COLO829 (cell line): ENCODE results near the gene TBCB.

Source experiments
- DNase-seq: peaks from one replicate; pipeline ENCODE4 v3.0.0; 2012; ENCODE audit warnings: low spot score

Gene TBCB

GRCh38 chr19:36136964-36137686, 21.9 kb downstream of the TBCB start:
- DNase-seq: peak; percentile 67

- no peak for DNase-seq
These were observed 23.8 kb downstream of the TBCB start for GRCh38 chr19:36139120-36139472.

DNA sequence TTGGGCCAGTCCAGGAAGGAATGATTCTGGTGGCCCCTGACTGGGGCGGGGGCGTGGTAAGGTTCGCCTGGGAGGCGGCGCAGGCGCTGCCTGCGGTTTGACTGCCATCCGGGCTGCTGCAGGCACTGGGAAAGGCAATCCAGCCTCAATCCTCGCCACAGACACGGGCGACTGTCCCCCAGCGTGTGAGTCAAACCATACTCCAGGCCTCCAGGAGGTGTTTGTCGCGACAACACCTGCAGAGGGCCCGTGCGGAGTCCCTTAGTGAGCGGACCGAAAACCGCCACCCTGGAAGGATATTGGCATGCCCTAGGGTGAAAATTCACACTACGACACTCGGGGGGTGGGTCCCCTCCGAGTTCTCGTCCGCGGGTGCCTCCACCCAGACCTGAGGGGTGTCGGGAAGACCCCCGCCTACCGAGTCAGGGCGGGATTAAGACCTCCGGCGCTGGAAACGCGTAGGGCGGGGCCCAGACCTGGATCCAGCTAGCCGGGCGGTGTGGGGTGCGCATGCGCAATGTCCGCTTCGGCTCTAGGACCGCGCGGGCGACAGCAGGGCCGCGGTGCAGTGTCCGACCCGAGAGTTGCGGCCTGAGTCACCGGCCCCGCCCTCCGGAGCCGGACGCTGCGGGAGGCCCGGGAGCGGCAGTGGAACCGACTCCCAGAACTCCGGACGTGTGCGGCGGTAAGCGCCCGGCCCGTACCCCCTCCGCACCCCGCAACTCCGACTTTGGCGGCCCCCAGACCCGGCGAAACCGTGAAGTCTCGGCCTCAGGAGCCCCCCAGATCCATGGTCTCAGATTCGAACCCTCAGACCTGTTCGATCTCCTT, 24.4 kb downstream of the TBCB start, which contains the start of gene CAPNS1:
CAPNS1 (plus strand) TSS at position 594 of the 831 bp plus-strand sequence. CDS start 946 bp downstream, outside the sequence.
- DNase-seq: peak; percentile 92

DNA sequence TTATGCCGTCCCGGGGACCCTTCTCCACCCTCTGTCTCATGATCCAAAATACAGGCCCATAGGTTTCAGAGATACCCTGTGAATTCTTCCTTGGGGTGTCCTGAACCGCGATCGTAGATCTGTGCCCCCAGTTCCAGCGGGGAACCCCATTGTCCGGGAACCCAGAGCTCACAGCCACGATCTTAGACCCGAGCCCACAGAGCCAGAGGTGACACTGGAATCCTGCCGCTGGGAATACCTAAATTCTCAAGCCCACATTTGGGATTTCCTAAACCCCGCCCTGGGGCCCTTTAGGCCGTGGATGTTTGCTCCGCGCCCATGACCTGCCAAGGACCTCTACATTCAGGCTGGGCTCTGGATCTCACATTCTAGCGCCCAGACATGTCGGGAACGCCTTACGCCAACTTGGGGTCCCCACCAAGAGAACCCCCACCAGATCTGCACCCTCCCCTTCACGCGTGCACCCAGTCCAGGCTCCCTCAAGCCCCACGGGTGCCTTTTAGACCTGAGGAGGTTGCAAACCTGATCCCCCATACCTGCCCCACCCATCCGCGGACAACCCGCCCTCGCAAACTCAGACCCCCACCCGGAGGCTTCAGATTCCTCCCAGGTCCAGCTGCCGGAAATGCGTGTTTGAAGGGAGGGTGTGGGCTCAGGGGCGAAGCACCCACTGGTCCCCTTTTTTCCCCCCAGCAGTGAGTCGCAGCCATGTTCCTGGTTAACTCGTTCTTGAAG, 25.2 kb downstream of the TBCB start:
- DNase-seq: peak; percentile 24

DNA sequence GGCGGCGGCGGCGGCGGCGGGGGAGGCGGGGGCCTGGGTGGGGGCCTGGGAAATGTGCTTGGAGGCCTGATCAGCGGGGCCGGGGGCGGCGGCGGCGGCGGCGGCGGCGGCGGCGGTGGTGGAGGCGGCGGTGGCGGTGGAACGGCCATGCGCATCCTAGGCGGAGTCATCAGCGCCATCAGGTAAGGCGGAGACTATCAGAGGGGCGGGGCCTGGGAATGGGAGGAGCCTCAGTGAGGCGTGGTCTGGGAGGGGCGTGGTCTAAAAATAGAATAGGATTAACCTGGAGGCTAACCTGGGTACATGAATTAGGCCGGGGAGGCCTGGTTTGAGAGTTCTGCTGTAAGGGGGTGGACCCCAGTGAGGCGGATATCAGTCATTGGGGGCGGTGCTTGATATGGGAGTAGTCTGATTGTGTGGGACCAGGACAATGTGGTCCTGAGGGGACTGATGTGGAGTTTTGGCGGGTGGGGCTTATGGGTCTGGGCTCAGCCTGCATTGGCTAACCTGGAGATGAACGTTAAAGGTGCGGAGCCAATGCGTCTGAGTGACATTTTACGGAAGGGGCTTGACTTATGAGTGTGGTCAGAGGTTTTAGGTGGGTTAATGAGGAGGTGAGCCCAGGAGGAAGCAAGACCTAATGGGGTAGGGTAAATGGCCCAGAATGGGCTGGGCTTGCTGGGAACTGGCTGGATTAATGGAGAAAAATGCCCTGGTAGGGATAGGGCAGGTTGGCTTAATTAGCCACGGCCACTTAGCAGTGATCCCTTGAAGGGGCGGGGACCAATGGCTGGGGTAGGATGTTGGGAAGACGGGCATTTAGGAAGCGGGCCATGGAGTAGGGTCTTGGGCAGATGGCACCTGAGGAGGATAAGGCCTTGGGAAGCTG, 26.0 kb downstream of the TBCB start:
- DNase-seq: peak; percentile 93

- no peak for DNase-seq
These were observed 26.8 kb downstream of the TBCB start for GRCh38 chr19:36142046-36142445.

- no peak for DNase-seq
These were observed 27.2 kb downstream of the TBCB start for GRCh38 chr19:36142496-36142895.

- no peak for DNase-seq
These were observed 29.4 kb downstream of the TBCB start for GRCh38 chr19:36144624-36145023.

DNA sequence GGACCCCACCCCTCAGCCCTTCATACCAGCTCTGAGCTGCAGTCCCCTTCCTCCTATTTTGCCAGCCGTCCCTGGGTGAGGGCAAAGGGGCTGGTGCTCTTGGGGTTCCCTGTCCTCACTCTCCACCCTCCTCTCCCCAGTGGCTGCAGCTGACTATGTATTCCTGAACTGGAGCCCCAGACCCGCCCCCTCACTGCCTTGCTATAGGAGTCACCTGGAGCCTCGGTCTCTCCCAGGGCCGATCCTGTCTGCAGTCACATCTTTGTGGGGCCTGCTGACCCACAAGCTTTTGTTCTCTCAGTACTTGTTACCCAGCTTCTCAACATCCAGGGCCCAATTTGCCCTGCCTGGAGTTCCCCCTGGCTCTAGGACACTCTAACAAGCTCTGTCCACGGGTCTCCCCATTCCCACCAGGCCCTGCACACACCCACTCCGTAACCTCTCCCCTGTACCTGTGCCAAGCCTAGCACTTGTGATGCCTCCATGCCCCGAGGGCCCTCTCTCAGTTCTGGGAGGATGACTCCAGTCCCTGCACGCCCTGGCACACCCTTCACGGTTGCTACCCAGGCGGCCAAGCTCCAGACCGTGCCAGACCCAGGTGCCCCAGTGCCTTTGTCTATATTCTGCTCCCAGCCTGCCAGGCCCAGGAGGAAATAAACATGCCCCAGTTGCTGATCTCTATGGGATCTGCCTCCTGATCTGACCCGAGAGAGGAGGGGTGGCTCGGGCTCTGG, 34.6 kb downstream of the TBCB start:
- no peak for DNase-seq

GRCh38 chr19:36150586-36150985, 35.3 kb downstream of the TBCB start:
- DNase-seq: no peak

GRCh38 chr19:36151144-36152018, 36.1 kb downstream of the TBCB start:
- no peak for DNase-seq

DNA sequence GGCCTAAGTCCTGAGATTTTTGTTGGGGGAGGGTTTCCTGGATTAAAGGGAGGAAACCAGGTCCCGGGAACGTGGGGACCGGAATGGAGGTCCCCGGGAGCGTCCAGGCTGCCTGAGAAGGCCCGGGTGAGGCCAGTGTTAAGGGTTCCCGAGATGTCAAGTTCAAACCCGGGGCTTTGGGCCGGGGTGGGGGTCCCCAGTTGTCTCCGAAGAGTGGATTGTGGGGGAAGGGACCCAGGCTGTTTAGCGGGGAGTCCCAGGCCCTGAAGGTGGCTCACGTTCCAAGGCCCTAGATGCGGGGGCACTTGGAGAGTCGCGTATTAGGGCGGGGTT, 36.7 kb downstream of the TBCB start:
- DNase-seq: no peak

GRCh38 chr19:36152352-36153091, 37.3 kb downstream of the TBCB start, which contains the start of gene COX7A1:
Gene COX7A1 (minus strand): TSS chr19:36152447. CDS start chr19:36152407, 40 bp downstream.
- DNase-seq: no peak

DNA sequence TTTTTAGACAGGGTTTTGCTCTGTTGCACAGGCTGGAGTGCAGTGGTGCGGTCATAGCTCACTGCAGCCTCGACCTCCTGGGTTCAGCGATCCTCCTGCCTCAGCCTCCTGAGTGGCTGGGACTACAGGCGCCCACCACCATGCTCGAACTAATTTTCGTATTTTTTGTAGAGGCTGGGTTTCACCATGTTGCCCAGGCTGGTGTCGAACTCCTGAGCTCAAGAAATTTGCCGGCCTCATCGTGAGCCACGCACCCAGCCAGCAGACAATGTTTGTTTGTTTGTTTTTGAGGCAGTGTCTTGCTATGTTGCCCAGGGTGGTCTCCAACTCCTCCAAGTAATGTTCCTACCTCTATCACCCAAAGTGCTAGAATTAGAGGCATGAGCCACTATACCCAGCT, 37.9 kb downstream of the TBCB start:
- no peak for DNase-seq

GRCh38 chr19:36160821-36161596, 45.7 kb downstream of the TBCB start:
- DNase-seq: no peak

GRCh38 chr19:36163813-36164212, 48.5 kb downstream of the TBCB start:
- no peak for DNase-seq

DNA sequence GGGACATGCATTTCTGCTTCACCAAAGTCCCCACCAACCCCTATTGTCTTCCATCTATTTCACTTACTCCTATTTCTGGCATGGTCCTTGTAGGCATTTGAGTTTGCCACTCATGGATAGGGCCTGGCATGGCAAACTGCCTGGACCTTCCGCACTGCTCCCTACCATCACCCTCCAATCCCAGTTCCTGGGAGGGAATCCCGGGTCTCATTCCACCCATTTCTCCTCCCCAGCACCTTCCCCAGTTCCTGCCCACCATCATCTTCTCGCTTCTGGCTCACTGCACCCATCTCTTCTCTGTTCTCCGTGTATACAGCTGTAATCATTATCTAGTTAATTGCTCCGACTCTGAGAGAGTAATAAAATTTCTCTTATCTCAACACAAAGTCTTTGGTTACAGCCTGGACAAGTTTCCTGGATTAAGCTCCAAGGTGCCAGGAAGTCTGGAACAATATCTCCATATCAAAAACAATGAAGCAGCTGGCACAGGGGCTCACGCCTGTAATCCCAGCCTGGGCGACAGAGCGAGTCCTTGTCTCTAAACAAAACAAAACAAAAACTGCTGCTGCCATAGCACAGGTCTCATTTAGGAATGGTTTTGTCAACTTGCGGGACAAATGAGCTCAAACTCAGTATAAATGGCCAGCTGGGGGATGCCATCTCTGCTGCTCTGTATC, 54.0 kb downstream of the TBCB start:
- DNase-seq: no peak

DNA sequence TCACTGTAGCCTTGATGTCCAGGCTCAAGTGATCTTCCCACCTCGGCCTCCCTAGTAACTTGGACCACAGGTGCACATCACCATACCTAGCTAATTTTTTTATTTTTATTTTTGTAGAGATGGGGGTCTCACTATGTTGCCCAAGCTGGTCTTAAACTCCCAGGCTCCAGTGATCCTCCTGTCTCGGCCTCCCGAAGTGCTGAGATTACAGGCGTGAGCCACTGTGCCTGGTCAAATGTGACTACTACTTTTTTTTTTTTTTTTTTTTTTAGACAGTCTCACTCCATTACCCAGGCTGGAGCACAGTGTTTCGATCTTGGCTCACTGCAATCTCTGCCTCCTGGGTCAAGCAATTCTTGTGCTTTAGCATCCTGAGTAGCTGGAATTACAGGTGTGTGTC, 57.6 kb downstream of the TBCB start:
- DNase-seq: no peak
